GM18505 (cell line): ENCODE measurements around the gene C6orf47.

ENCODE experiments used
- ATAC-seq: cut with Tn5 transposase; IDR thresholded peaks from one replicate; pipeline ENCODE4 v1.9.1; 2021; ENCODE audit not compliant: unreplicated experiment
- POLR2A ChIP-seq: IDR thresholded peaks from 4 replicates; pipeline ENCODE4 v1.6.1; 2011; ENCODE audit warnings: borderline replicate concordance; ENCODE audit not compliant: insufficient read depth, insufficient read length; ENCODE audit errors: extremely low read depth

Gene C6orf47

DNA sequence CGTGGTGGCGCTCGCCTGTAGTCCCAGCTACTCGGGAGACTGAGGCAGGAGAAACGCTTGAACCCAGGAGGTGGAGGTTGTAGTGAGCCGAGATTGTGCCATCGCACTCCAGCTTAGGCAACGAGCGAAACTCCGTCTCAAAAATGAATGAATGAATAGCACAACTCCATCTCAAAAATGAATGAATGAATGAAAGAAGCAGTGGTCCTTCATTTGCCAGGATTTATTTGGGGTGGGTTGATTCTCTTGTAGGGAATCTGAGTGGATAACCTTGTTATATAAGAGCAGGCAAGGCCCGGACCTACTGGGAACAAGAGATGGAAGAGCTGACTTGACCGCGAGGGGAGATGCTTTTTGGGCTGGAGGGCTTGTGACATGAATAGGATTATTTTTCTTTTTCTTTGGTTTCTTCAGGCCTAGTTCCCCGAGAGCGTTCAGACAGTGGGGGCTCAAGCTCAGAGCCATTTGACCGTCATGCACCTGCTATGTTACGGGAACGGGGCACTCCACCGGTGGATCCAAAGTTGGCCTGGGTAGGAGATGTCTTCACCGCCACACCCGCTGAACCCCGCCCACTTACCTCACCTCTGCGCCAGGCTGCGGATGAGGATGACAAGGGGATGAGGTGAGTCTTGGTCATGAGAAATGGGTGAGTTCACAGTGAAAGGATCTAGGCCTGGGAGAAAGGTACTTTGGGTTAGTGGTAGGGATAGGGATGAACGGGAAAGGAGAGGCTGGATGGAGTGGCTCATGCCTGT, 30.2 kb downstream of the C6orf47 start:
- peak; percentile 19 for TF ChIP-seq POLR2A
- no peak for ATAC-seq

DNA sequence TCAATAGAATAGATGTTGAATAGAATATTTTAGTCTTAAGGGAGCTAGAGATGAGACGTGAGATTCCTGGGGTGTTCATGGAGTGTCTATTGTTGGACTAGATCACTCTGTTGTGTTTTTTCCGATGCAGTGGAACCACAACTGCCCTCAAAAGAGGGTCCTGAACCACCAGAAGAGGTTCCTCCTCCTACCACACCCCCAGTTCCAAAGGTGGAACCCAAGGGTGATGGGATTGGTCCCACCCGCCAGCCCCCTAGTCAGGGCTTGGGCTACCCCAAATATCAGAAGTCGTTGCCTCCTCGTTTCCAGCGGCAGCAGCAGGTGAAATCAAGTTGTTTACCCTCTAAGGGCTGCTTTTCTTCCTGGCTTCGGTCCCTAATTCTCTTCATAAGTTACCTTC, 31.6 kb downstream of the C6orf47 start:
- no peak for TF ChIP-seq POLR2A

DNA sequence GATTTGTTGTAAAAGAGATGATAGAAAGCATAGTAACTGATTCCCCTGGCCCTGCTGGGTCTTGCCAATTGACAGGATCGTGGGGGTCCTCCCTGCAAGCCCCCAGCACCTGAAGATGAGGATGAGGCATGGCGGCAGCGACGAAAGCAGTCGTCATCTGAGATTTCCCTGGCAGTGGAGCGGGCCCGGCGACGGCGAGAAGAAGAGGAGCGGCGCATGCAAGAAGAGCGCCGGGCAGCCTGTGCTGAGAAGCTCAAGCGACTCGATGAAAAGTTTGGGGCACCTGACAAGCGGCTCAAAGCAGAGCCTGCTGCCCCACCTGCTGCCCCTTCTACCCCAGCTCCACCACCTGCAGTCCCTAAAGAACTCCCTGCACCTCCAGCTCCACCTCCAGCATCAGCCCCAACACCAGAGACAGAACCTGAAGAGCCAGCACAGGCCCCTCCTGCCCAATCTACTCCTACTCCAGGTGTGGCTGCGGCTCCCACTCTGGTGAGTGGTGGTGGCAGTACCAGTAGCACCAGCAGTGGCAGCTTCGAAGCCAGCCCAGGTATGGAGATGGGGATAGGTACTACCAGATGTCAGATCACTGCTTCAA, 32.8 kb downstream of the C6orf47 start:
- no peak for ATAC-seq
- peak; percentile 32 for TF ChIP-seq POLR2A

More for the DNA sequence above, 31.6 kb downstream of the C6orf47 start:
- ATAC-seq = no peak

DNA sequence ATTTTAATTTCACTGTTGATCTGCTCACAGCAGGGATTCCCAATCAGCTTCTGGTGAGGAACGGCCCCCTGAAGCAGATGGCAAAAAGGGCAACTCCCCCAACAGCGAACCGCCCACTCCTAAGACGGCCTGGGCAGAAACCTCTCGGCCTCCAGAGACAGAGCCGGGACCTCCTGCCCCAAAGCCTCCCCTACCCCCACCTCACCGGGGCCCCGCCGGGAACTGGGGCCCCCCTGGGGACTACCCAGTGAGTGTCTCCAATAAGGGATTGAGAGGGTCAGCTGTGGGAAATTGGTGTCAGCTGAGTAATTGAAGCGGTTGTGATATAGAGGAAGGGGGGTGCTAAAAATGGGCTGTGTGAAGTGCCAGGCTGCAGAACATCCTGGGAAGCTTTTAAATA, 33.6 kb downstream of the C6orf47 start:
- TF ChIP-seq POLR2A = no peak
- no peak for ATAC-seq

DNA sequence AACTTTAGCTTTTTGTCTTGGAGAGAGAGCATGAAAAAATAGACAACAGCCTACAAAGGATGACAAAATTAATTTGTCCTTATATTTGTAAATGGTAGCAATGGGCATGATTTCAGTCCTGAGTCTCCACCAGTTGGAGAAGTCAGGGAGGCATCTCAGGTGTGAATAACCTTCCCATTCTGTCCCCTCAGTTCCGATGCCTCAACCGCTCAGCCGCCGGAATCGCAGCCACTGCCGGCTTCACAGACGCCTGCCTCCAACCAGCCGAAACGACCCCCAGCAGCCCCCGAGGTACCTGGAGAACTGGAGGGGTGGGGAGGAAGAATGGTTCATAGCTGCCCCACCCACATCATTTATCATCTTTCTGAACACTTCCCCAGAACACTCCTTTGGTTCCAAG, 36.5 kb downstream of the C6orf47 start:
- no peak for TF ChIP-seq POLR2A
- no peak for ATAC-seq

DNA sequence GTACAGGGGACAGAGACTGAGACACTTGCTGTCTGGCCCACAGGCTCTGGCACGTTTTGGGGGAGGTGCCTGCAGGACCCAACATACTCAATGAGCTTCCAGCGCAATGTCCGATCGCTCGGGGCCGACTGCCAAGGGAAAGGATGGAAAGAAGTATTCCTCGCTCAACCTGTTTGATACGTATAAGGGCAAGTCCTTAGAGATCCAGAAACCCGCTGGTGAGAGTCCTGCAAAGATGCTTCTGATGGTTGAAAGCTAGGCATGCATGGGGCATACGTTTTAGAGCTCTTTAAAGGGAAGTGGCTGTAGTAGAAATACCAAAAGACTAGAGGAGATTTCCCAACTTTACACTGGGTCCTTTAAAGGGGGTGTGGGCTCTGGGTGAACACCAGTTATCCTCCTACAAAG, 37.9 kb downstream of the C6orf47 start:
- ATAC-seq = no peak

DNA sequence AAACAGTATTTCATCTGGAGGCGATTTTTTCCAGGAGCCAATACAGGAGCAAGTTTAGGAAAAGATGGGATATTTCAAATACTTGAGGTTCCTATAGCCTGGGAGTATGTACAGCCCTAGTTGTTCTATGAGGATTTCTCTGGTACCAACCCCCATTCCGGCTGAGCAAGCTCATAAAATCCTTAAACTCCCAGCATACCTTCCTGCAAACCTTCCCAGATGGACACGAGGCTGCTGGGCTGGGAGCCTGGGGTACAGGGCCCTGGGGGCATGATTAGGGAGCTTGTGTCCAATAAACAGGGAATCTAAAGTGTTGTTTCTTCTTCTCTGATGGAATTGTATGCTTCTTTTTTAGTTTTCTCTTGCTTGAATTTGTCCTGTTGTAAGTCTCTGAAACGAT, 38.6 kb downstream of the C6orf47 start:
- TF ChIP-seq POLR2A = no peak
- no peak for ATAC-seq

More for the DNA sequence above, 37.9 kb downstream of the C6orf47 start:
- no peak for TF ChIP-seq POLR2A

DNA sequence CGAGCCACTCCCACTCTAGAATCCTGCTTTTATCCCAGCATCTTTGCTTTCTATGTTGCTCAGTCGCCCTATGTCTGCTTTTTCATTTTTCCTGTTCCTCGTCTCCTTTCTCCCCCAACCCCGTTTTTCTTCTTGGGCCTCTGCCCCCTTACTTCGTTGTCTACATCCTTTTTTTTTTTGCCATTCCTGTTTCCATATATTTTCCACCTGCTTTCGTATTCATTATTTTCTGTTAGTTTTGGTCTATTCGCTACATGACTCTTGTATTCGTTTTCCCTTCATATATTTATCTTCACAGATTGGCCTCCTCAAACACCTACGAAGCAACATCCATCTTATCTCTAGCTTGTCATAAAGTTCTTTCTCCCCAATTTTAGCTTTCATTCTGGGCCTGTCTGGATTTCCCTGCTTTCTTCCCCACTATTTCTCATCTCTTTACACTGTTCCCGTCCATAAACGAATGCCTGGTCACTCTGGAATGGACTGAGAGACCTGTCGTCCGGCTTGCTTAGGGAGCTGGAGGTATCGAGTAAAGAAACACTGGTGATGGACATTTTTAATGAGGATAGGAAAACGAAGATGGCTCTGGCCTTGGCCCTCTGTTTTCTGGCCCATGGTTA, 39.1 kb downstream of the C6orf47 start:
- no peak for ATAC-seq
- no peak for TF ChIP-seq POLR2A

DNA sequence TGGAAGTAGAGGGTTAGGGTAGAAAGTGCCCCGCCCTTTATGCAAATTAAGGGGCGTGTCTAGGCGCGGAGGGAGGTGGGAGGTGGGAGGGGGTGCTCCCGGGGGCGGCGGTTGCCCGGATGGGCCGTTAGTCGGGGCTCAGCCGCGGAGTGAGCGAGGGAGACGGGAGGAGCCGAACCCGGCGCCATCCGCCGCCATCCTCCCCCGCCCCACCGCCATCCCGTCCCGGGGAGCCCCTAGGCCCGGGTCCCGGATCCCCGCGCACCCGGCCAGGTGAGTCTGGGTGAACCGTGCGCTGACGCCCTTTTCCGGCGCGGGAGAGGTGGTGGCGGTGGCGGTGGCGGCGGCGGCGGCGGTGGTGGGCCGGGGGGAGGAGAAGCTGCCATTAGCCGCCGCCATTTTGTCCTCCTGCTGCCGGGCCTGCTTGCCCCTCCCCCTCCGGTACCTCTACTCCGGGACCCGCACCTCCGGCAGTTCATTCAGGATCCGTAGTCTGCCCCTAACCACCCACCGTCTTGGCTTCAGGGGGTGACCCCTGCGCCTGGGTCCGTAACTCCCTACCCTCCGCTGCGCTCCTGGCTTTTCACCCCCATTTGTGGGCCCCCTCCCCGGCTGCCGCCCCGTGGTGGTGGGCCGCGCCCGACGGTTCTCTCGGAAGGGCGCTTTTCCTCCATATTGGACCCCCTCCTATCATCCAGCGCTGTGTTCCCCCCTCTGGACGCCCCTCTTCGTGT, 39.8 kb downstream of the C6orf47 start, which contains the start of gene PRRC2A:
TSS of gene PRRC2A (plus strand) at position 130 of the 734 bp plus-strand sequence. CDS start 2,075 bp downstream, outside the sequence.
- TF ChIP-seq POLR2A = peak; percentile 44
- ATAC-seq = peak; percentile 55

DNA sequence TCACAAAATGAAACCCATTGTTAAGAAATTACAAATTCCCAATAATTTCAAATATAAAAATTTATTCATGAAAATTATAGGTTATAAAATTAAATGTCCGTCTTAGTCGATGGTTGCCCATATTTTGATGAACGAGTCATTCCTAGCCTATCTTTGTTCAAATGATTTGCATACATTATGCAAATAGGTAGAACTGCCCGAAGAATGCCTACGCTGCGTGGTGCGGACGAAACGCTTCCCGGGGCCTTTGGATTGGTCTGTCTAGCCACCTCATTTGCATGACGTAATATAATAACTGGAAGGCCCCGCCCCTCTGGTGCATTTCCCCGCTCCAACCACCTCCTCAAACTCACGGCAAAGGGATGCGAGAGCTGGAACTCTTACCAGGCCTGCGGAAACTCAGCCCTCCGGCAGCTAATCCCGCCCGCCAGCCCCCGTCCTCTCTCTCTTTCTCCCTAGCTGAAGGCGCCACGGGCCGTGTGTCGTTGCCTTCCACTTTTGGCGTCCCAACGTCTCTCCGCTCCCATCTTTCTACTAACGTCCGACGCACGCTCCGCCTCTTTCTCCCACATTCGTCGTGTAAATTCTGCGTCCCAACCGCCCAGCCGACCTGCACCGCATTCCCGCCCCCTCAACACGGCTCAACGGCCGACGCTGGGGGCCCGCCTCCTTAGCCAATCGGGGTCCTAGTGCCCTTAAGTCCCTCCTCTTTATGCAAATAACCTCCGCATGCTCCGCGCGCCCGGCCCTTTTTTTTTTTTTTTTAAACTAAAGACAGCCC, 40.6 kb downstream of the C6orf47 start:
- peak; percentile 69 for ATAC-seq
- TF ChIP-seq POLR2A = peak; percentile 93

DNA sequence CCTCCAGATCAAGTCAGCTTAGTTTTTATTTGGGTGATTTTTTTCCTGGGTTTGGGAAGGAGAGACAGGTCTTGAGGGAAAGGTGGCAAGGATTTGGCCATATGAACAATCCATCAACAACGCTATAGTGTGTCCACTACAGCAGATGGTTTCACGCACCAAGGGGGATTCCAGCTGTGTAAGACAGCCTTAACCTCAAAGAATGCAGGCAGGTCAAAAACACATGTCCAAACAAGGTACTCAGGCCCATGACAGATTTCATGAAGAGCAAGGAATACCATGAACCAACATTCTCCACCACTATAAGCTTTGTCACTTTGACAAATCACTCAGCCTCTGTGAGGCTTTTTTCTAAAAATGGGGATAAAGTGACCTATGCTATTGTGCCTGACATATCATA, 43.6 kb downstream of the C6orf47 start:
- TF ChIP-seq POLR2A = no peak
- no peak for ATAC-seq

DNA sequence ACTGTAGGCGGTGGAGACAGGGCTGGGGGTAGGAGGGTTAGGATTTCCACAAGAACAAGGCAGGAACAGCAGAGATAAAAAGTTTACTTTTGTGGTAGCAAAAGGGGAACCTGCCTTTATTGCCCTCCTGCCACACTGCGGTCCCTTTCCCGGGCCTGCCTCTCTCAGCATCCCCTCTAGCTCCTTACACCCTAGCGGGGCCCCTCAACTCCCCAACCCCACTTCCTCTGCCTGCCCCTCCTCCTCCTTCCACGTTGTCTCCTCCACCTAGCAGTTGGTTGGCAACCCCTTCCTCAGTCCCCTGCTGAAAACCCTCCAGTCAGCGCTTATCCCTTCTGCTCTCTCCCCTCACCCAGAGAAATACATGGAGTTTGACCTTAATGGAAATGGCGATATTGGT, 44.8 kb downstream of the C6orf47 start:
- peak; percentile 26 for TF ChIP-seq POLR2A
- no peak for ATAC-seq
